Head of caudate nucleus (tissue), 42 donors: ENCODE measurements around the gene FNDC3A.
"Not testable (repeated sequence)": the region's sequence is repeated elsewhere in the genome, so short reads cannot be mapped to it uniquely, and the experiment has no call there.

Source experiments
- DNase-seq, 42 donors: peaks; one replicate each; pipeline versions ENCODE4 v3.0.0 to v3.0.0-alpha.2; 2020 to 2021; ENCODE audit warnings: mixed read lengths in 7 of 42
- intact Hi-C: fragments of 100-400 bp; cut with DNase I; formaldehyde crosslinking; loops from one replicate; pipeline ENCODE4 v1.15.0; 2022

FNDC3A gene

GRCh38 chr13:48973845-48974431 is 1.8 kb upstream of the FNDC3A start:
- no peak for DNase-seq
- intact Hi-C loops = no loop called here

GRCh38 chr13:48975101-48975855 is 434 bp upstream of the FNDC3A start:
- DNase-seq = peak in 38 of 42 donors; percentile 6 to 81 (median 54)
- intact Hi-C loops = no loop called here

- intact Hi-C loops = no loop called here
- DNase-seq = peak in 19 of 42 donors; percentile 39 to 85 (median 64)
Observed at GRCh38 chr13:48976576-48977285, 1.0 kb downstream of the FNDC3A start.

- intact Hi-C loops = no loop called here
- DNase-seq = no peak
Observed at GRCh38 chr13:48977286-48977625, 1.5 kb downstream of the FNDC3A start.

DNA sequence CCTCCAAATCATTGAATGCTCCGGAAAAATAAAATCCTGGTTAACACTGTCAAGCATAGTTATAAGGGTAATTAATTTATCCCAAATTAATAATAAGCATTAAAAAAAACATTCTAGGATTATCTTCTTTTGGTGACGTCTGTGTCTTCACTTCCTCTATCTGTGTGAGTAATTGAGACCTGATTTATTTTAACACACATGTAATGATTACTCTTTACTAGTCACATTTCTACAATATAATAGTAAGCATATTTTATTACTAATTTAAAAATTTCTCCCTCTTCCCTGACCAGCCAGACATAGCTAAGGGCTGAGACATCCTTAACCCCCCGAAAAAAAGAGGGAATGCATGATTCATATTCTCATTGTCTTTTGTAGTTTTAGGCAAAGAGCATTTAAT is 2.3 kb downstream of the FNDC3A start:
- DNase-seq = no peak
- intact Hi-C loops = no loop called here

GRCh38 chr13:48978942-48979601 is 3.4 kb downstream of the FNDC3A start:
- intact Hi-C loops = no loop called here
- DNase-seq = no peak

DNA sequence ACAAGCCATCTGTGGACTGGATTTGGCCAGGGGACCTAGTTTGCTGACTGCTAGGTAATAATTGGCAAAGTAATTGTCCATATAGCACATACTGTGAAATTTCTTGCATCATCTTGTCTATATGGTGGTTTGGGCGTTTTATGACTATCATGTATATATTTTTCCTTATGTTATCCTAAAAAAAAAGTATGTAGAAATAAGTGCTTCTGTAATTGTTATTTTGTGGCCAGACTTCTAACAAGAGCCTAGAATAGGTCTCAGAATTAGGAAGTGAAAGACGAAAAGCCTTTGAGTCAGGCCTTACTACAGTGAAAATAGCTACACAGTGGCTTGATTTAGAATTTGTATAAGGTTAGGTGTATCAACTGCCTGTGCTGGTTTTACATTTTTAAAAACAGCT is 4.2 kb downstream of the FNDC3A start:
- intact Hi-C loops = no loop called here
- DNase-seq = no peak

- intact Hi-C loops = no loop called here
- DNase-seq = no peak
Observed at GRCh38 chr13:48983331-48983730, 7.6 kb downstream of the FNDC3A start.

DNA sequence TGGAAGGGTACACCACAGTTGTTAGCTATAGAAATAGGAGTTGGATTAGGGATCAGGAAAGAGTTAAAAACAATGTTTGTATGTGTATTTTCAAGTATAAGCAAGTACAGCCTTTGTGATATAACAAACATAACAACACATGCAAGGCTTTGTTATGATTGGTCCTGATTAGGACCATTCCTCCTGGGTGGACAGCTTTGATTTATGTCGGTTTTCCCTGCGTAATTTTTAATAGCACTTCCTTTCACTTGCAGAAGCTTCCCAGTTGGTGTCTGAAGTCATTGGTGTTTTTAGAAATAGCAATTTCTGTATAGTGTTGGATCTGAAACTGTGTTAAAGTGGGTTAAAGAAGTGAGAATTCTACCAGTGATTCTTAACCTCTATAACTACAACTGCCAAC is 10.0 kb downstream of the FNDC3A start:
- no peak for DNase-seq
- intact Hi-C loops = no loop called here

DNA sequence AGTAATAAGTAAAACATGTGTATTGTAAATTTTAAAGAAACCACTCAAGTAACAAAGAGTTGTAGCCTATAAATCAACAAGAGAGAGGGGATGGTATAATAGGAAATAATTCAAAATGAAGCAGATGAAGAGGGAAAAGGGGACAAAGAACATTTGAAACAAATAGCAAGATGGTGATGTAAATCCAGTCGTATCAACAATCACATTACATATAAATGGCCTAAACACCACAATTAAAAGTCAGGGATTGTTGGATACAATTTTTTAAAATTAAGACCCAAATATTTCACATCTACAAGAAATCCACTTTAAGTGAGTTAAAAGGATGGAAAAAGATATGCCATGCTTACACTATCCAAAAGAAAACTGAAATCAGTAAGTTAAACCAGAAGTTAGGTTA is 15.2 kb downstream of the FNDC3A start:
- no peak for DNase-seq
- intact Hi-C loops = no loop called here

DNA sequence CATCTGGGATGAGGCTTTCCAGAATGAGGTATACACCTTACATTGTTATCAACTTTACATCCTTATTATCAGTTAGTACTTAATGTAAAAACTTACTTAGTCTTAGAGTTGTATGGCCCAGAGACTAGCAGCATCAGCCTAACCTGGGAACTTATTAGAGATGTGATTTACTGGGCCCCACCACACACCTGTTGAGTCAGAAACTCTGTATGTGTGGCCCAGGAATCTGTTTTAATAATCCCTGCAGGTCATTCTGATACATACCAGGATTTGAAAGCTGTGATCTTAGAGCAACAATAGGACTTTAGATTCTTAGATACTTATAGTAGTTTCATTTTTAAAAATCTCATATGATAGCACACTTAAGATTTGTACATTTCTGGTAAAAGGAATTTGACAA is 17.4 kb downstream of the FNDC3A start:
- DNase-seq = no peak
- intact Hi-C loops = no loop called here

DNA sequence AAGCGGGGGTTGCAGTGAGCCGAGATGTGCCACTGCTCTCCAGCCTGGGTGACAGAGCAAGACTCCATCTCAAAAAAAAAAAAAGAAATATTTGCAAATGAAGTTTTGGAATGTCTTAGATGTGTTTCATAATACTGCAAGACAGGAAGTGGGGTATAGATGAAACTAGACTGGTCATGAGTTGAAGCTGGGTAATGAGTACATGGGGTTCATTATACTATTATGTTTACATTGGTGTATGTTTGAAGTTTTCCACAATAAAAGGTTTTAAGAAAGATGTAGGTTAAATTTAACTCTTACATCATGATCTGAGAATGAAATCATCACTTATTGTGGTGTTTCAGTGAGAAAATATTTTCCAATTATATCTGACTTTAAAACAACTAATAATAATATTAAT is 19.0 kb downstream of the FNDC3A start:
- intact Hi-C loops = no loop called here
- DNase-seq = no peak

- intact Hi-C loops = no loop called here
- DNase-seq = no peak
Observed at GRCh38 chr13:48998641-48999292, 23.1 kb downstream of the FNDC3A start.

DNA sequence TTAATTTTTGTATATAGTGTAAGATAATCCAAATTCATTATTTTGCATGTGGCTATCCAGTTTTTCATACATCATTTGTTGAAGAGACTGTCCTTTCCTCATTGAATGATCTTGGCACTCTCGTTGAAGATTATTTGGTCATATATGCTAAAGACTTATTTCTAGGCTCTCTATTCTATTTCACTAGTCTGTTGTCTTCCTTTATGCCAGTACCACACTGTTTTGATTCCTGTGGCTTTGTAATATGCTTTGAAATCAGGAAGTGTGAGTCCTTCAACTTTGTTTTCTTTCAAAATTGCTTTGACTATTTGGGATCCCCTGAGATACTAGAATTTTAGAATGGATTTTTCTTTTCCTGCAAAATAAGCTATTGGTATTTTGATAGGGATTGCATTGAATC is 24.5 kb downstream of the FNDC3A start:
- intact Hi-C loops = no loop called here
- no peak for DNase-seq

DNA sequence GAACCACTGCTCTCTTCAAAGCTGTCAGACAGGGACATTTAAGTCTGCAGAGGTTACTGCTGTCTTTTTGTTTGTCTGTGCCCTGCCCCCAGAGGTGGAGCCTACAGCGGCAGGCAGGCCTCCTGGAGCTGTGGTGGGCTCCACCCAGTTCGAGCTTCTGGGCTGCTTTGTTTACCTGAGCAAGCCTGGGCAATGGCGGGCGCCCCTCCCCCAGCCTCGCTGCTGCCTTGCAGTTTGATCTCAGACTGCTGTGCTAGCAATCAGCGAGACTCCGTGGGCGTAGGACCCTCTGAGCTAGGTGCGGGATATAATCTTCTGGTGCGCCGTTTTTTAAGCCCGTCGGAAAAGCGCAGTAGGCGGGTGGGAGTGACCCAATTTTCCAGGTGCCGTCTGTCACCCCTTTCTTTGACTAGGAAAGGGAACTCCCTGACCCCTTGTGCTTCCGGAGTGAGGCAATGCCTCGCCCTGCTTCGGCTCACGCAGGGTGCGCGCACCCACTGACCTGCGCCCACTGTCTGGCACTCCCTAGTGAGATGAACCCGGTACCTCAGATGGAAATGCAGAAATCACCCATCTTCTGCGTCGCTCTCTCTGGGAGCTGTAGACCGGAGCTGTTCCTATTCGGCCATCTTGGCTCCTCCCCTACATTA is 43.4 kb downstream of the FNDC3A start:
- DNase-seq, intact Hi-C loops: not testable (repeated sequence)

- no peak for DNase-seq
- intact Hi-C loops = no loop called here
Observed at GRCh38 chr13:49020328-49020727, 44.6 kb downstream of the FNDC3A start.

- intact Hi-C loops = no loop called here
- DNase-seq = no peak
Observed at GRCh38 chr13:49020940-49021553, 45.3 kb downstream of the FNDC3A start.

DNA sequence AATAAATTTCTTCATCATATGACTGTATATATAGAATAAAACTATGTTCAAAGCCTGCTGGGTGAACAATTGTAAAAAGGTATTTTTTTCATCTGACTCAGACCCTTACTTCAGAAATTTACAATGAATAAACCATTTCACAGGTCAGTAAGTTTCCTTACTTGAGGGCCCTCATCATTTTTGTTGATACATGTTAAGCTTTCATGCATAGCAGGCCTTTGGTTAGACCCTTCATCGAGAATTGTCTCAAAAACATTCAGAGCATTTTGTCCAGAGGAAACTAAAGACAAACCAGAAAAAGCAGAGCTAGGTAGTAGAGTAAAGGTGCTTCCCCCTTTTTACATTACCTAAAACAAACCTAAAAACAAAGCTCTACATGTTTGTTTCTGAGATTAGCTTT is 46.2 kb downstream of the FNDC3A start:
- DNase-seq = no peak
- intact Hi-C loops = no loop called here
